Activated CD8-positive, alpha-beta T cell treated with anti-CD3 and anti-CD28 coated beads for 36 hours (primary cell): ENCODE measurements around the gene IL20. TPM values are rescaled to one million over a fixed set of nuclear protein-coding genes. Genes with fewer than 3 reads are reported as not detected.

Experiments
- ATAC-seq: fragments of 200-7000 bp; cut with Tn5 transposase; one replicate; pipeline ENCODE4 v1.10.0; 2021; ENCODE audit warnings: mild to moderate bottlenecking, moderate library complexity
- CTCF ChIA-PET: fragments of 350-600 bp; sonication (Branson Sonifier 250); formaldehyde crosslinking; loops from one replicate; lab custom pipeline; 2021; ENCODE audit warnings: antibody characterized with exemption; lab: Charles Lee
- POLR2A ChIA-PET: fragments of 350-600 bp; sonication (Branson Sonifier 250); formaldehyde crosslinking; loops from one replicate; lab custom pipeline; 2021; ENCODE audit warnings: antibody characterized with exemption; lab: Charles Lee
- DNase-seq: peaks from one replicate; pipeline ENCODE4 v3.0.0-alpha.2; 2020
- H3K27ac Mint-ChIP-seq: one replicate; pipeline ENCODE4 v1.8.0; 2021; ENCODE audit warnings: mild to moderate bottlenecking, mixed read lengths
- H3K27me3 Mint-ChIP-seq: one replicate; pipeline ENCODE4 v1.8.0; 2021; ENCODE audit warnings: mixed read lengths
- H3K36me3 Mint-ChIP-seq: one replicate; pipeline ENCODE4 v1.8.0; 2021; ENCODE audit warnings: low read depth, mixed read lengths
- H3K4me1 Mint-ChIP-seq: one replicate; pipeline ENCODE4 v1.8.0; 2021; ENCODE audit warnings: low read depth, mixed read lengths
- H3K4me3 Mint-ChIP-seq: one replicate; pipeline ENCODE4 v1.8.0; 2021; ENCODE audit warnings: mild to moderate bottlenecking, moderate library complexity, mixed read lengths
- H3K9me3 Mint-ChIP-seq: one replicate; pipeline ENCODE4 v1.8.0; 2021; ENCODE audit warnings: mixed read lengths
- CTCF ChIP-seq: fragments of 200-600 bp; IDR thresholded peaks from one replicate; pipeline ENCODE4 v1.8.0; 2022; ENCODE audit warnings: antibody characterized with exemption, mild to moderate bottlenecking
- intact Hi-C: fragments of 100-400 bp; cut with micrococcal nuclease; formaldehyde crosslinking; loops from one replicate; pipeline ENCODE4 v1.10.0; 2022
- total RNA-seq, 2 experiments: library from RNA; stranded (reverse); gene quantifications; one replicate each; pipeline ENCODE4 v1.2.3, GENCODE V29; 2021

Gene IL20
- total RNA-seq, 2 experiments from 2014 or later, result not detected

GRCh38 chr1:206860165-206860564, 5.3 kb upstream of the IL20 start:
- intact Hi-C loops, result no loop called here
- H3K36me3 Mint-ChIP-seq, result no peaks in the 10 kb centered on the region
- no peak for TF ChIP-seq CTCF
- DNase-seq (no peak), ATAC-seq (no peak)
- CTCF ChIA-PET, result interaction anchor here (1.1 to 7.7 kb wide), 11 partner anchors 10 to 146 kb away, joined by 3 to 48 read pairs (median 9); no protein-coding TSS in a partner anchor
- POLR2A ChIA-PET, result no interaction called here
- no peaks in the 10 kb centered on the region for H3K9me3 Mint-ChIP-seq
- H3K27ac Mint-ChIP-seq, result no peak overlapping the region
- H3K27me3 Mint-ChIP-seq, result peaks cover 2% of the 10 kb centered on the region
- H3K4me3 Mint-ChIP-seq, result no peak overlapping the region
- peaks cover 16% of the 10 kb centered on the region for H3K4me1 Mint-ChIP-seq

- H3K36me3 Mint-ChIP-seq, result no peaks in the 10 kb centered on the region
- ATAC-seq, result no peak
- H3K9me3 Mint-ChIP-seq, result no peaks in the 10 kb centered on the region
- peaks cover 2% of the 10 kb centered on the region for H3K27me3 Mint-ChIP-seq
- H3K27ac Mint-ChIP-seq, result no peak overlapping the region
- no peak overlapping the region for H3K4me3 Mint-ChIP-seq
- intact Hi-C loops, result no loop called here
- DNase-seq, result no peak
- ChIA-PET POLR2A (no interaction called here), CTCF (interaction anchor here (0.9 to 6.5 kb wide), 7 partner anchors 9 to 128 kb away, joined by 3 to 100 read pairs (median 9); no protein-coding TSS in a partner anchor)
- H3K4me1 Mint-ChIP-seq, result peaks cover 15% of the 10 kb centered on the region
- no peak for TF ChIP-seq CTCF
Observed at GRCh38 chr1:206863266-206863665, 2.2 kb upstream of the IL20 start.

GRCh38 chr1:206866062-206866461, 639 bp downstream of the IL20 start:
- Mint-ChIP-seq H3K4me1 (peaks cover 12% of the 10 kb centered on the region), H3K27ac (no peak overlapping the region), H3K9me3 (no peaks in the 10 kb centered on the region), H3K27me3 (peaks cover 2% of the 10 kb centered on the region), H3K4me3 (no peak overlapping the region), H3K36me3 (no peaks in the 10 kb centered on the region)
- ChIA-PET POLR2A (no interaction called here), CTCF (interaction anchor here (1.2 to 6.5 kb wide), 19 partner anchors 9 to 145 kb away, joined by 3 to 100 read pairs (median 19); partner anchors contain the start of gene IL24)
- DNase-seq (no peak), ATAC-seq (no peak)
- intact Hi-C loops, result no loop called here
- TF ChIP-seq CTCF, result no peak

GRCh38 chr1:206867239-206867638, 1.8 kb downstream of the IL20 start:
- ATAC-seq, result no peak
- Mint-ChIP-seq H3K27ac (no peak overlapping the region), H3K27me3 (peaks cover 2% of the 10 kb centered on the region), H3K4me3 (no peak overlapping the region), H3K4me1 (peaks cover 12% of the 10 kb centered on the region), H3K36me3 (no peaks in the 10 kb centered on the region), H3K9me3 (peaks cover 1% of the 10 kb centered on the region)
- CTCF ChIA-PET, result interaction anchor here (1.0 to 6.5 kb wide), 8 partner anchors 11 to 127 kb away, joined by 3 to 100 read pairs (median 5); no protein-coding TSS in a partner anchor
- POLR2A ChIA-PET, result no interaction called here
- no peak for TF ChIP-seq CTCF
- DNase-seq, result no peak
- intact Hi-C loops, result no loop called here

- H3K4me1 Mint-ChIP-seq, result peaks cover 12% of the 10 kb centered on the region
- intact Hi-C loops, result no loop called here
- ATAC-seq, result no peak
- H3K9me3 Mint-ChIP-seq, result peaks cover 3% of the 10 kb centered on the region
- H3K4me3 Mint-ChIP-seq, result no peak overlapping the region
- TF ChIP-seq CTCF, result no peak
- ChIA-PET POLR2A (interaction anchor here (1.4 kb wide), 1 partner anchor 30 kb away, joined by 3 read pairs; the partner anchor contains the start of gene IL24), CTCF (interaction anchor here (0.8 to 6.5 kb wide), 9 partner anchors 11 to 128 kb away, joined by 3 to 100 read pairs (median 4); no protein-coding TSS in a partner anchor)
- peaks cover 2% of the 10 kb centered on the region for H3K27me3 Mint-ChIP-seq
- H3K36me3 Mint-ChIP-seq, result no peaks in the 10 kb centered on the region
- no peak for DNase-seq
- H3K27ac Mint-ChIP-seq, result no peak overlapping the region
Observed at GRCh38 chr1:206867716-206868115, 2.3 kb downstream of the IL20 start.
